K562 (cell line): ENCODE data around the gene ARHGAP15. TPM values are rescaled to one million over a fixed set of nuclear protein-coding genes. Genes with fewer than 3 reads are reported as not detected.

Source experiments
- ATAC-seq: fragments of 200-7000 bp; cut with Tn5 transposase; 3 replicates; pipeline ENCODE4 v1.9.1; 2020; ENCODE audit warnings: moderate library complexity
- BruUV-seq: library from RNA; stranded (reverse); fragments of 400-500 nt; replicated peaks from 2 replicates; lab custom pipeline; 2021; lab: Mats Ljungman, UMichigan
- CTCF ChIA-PET: fragments of 300-600 bp; formaldehyde crosslinking; extraction: SDS; loops from one replicate; lab custom pipeline; 2021; ENCODE audit warnings: low intra/inter-chr PET ratio; lab: Yijun Ruan, JAX
- POLR2A ChIA-PET: fragments of 300-600, 350-650 bp; sonication (Branson Sonifier 250); formaldehyde crosslinking; extraction: SDS; loops from one replicate; lab custom pipeline; 2021; ENCODE audit warnings: antibody characterized with exemption, inconsistent platforms; lab: Yijun Ruan, JAX
- DNase-seq, 4 experiments: peaks; one replicate each; pipeline versions ENCODE4 v3.0.0 to v3.0.0-alpha.2; 2011 to 2018; ENCODE audit warnings: low spot score in 3 of 4, mixed read lengths in 3 of 4; ENCODE audit errors: extremely low read depth in 1 of 4
- FAIRE-seq: peaks from 2 replicates; lab custom pipeline; 2011; peaks lifted over from hg19 to GRCh38; lab: Jason Lieb, UNC
- H2AFZ ChIP-seq: 2 replicates; pipeline ENCODE4 v1.6.0; 2011; ENCODE audit warnings: low read depth, low read length, control low read depth, inconsistent platforms
- H3K27ac ChIP-seq: fragments of 200-600 bp; 3 replicates; pipeline ENCODE4 v1.8.0; 2011; ENCODE audit warnings: low read depth, mild to moderate bottlenecking, control low read depth, inconsistent platforms, low read length, moderate library complexity, mixed read lengths; ENCODE audit errors: extremely low read depth
- H3K27me3 ChIP-seq, 2 experiments: fragments of 300-600 bp in 1 of 2; 2 replicates in 1 of 2; 3 replicates in 1 of 2; pipeline versions ENCODE4 v1.6.0 to v1.8.0; 2011; ENCODE audit warnings: inconsistent platforms in 2 of 2, low read length in 2 of 2, mild to moderate bottlenecking in 1 of 2, mixed read lengths in 1 of 2, moderate library complexity in 1 of 2; ENCODE audit not compliant: control insufficient read depth in 2 of 2, insufficient read depth in 2 of 2
- H3K36me3 ChIP-seq: fragments of 300-600 bp; 3 replicates; pipeline ENCODE4 v1.8.0; 2011; ENCODE audit warnings: mild to moderate bottlenecking, low read length, inconsistent platforms; ENCODE audit not compliant: control insufficient read depth, insufficient read depth
- H3K4me1 ChIP-seq, 2 experiments: fragments of 200-600 bp in 1 of 2; replicated peaks in 1 of 2; 2 replicates in 1 of 2; 3 replicates in 1 of 2; pipeline versions ENCODE4 v1.5.1 to v1.8.0; 2011; ENCODE audit warnings: inconsistent platforms in 2 of 2, low read length in 2 of 2, mild to moderate bottlenecking in 1 of 2, mixed read lengths in 1 of 2, moderate library complexity in 1 of 2; ENCODE audit not compliant: control insufficient read depth in 2 of 2, insufficient read depth in 2 of 2
- H3K4me2 ChIP-seq: 2 replicates; pipeline ENCODE4 v1.6.1; 2011; ENCODE audit warnings: low read length, control low read depth, inconsistent platforms, mixed read lengths; ENCODE audit not compliant: insufficient read depth
- H3K4me3 ChIP-seq: fragments of 200-600 bp; sonication (generic), shearing (Covaris generic); 2 replicates; pipeline ENCODE4 v1.5.1; 2016; ENCODE audit warnings: control low read depth, inconsistent platforms
- H3K79me2 ChIP-seq: fragments of 200-600 bp; 3 replicates; pipeline ENCODE4 v1.8.0; 2011; ENCODE audit warnings: low read length, inconsistent platforms; ENCODE audit not compliant: control insufficient read depth, insufficient read depth
- H3K9ac ChIP-seq, 2 experiments: 2 replicates each; pipeline versions ENCODE4 v1.6.0 to v1.6.1; 2011; ENCODE audit warnings: low read depth in 2 of 2, low read length in 2 of 2, control low read depth in 1 of 2, inconsistent platforms in 1 of 2, mild to moderate bottlenecking in 1 of 2, mixed read lengths in 1 of 2; ENCODE audit not compliant: insufficient read depth in 1 of 2
- H3K9me1 ChIP-seq: one replicate; pipeline ENCODE4 v1.6.0; 2011; ENCODE audit warnings: inconsistent platforms, mild to moderate bottlenecking, low read length, moderate library complexity; ENCODE audit not compliant: control insufficient read depth, insufficient read depth
- H3K9me3 ChIP-seq: replicated peaks from 2 replicates; pipeline ENCODE4 v1.5.1; 2011; ENCODE audit warnings: low read depth, low read length, inconsistent platforms; ENCODE audit not compliant: control insufficient read depth, insufficient read depth
- H4K20me1 ChIP-seq: replicated peaks from 2 replicates; pipeline ENCODE4 v1.6.1; 2011; ENCODE audit warnings: low read length, inconsistent platforms, mixed read lengths; ENCODE audit not compliant: control insufficient read depth, insufficient read depth
- GATAD2B ChIP-seq: fragments of 450-650 bp; IDR thresholded peaks from 2 replicates; pipeline ENCODE4 v1.6.1; 2017; ENCODE audit warnings: mild to moderate bottlenecking, borderline replicate concordance
- KAT8 ChIP-seq: fragments of 450-650 bp; IDR thresholded peaks from 2 replicates; pipeline ENCODE4 v1.6.1; 2016; ENCODE audit warnings: low read depth, mild to moderate bottlenecking
- RBM17 ChIP-seq: fragments of 200-400 bp; formaldehyde crosslinking; IDR thresholded peaks from 2 replicates; pipeline ENCODE4 v1.6.1; 2017; ENCODE audit warnings: low read depth, mild to moderate bottlenecking, low read length, borderline replicate concordance
- RHOXF2B ChIP-seq: fragments of 250-450 bp; sonication (Bioruptor Pico); conservative IDR thresholded peaks from 2 replicates; pipeline ENCODE4 v1.5.1; 2021
- SRF ChIP-seq, 2 experiments: fragments of 250-450, 450-650 bp in 1 of 2; sonication (Bioruptor Pico) in 1 of 2; sonication (generic) in 1 of 2; formaldehyde crosslinking; IDR thresholded peaks; 2 replicates each; pipeline versions ENCODE4 v1.5.0 to v1.5.1; 2020 to 2022; ENCODE audit warnings: mild to moderate bottlenecking in 1 of 2, missing genetic modification reagents in 1 of 2
- ZNF436 ChIP-seq: fragments of 250-450, 450-650 bp; sonication (Bioruptor Pico); formaldehyde crosslinking; IDR thresholded peaks from 2 replicates; pipeline ENCODE4 v1.7.0; 2020; ENCODE audit warnings: mild to moderate bottlenecking
- ZNF766 ChIP-seq: fragments of 200-800 bp; sonication (Bioruptor generic); conservative IDR thresholded peaks from 2 replicates; pipeline ENCODE4 v1.6.1; 2016; ENCODE audit warnings: missing genetic modification characterization, missing compliant biosample characterization
- in situ Hi-C: fragments of 300-500 bp; cut with MboI; formaldehyde crosslinking; loops from 4 replicates; pipeline ENCODE4 v1.15.0; 2018; ENCODE audit warnings: inconsistent platforms, mixed read lengths
- intact Hi-C: fragments of 100-400 bp; cut with micrococcal nuclease; formaldehyde crosslinking; loops from 2 replicates; pipeline ENCODE4 v1.14.2; 2022
- polyA plus RNA-seq, 8 experiments: library from polyadenylated mRNA; depleted of rRNA in 4 of 8; stranded (reverse) in 5 of 8; unstranded in 3 of 8; fragments of >200 nt; fragmentation: Nextera tagmentation in 2 of 8; fragmentation: Illumina TruSeq in 1 of 8; extraction: Ambion mirVana in 2 of 8; extraction: Trizol in 1 of 8; gene quantifications; 2 replicates each; pipeline versions ENCODE4 v1.2.1 to v1.2.3, GENCODE V29; 2011 to 2014; ENCODE audit warnings: inconsistent platforms in 1 of 8, missing spikeins in 1 of 8
- total RNA-seq, 7 experiments: library from RNA; depleted of rRNA in 6 of 7; stranded (reverse); fragments of >200 nt in 6 of 7; fragmentation: Illumina TruSeq in 2 of 7; extraction: Trizol in 2 of 7; gene quantifications; 2 replicates each; pipeline versions ENCODE4 v1.2.1 to v1.2.3, GENCODE V29; 2011 to 2021; ENCODE audit warnings: low replicate concordance in 1 of 7
- TF ChIP-seq, protein P1 (sequence below): fragments of 250-450 bp; sonication (Bioruptor Pico); IDR thresholded peaks from 2 replicates; pipeline ENCODE4 v1.4.0; 2020; ENCODE audit warnings: borderline replicate concordance
- TF ChIP-seq, protein P2 (sequence below): fragments of 450-650 bp; IDR thresholded peaks from 2 replicates; pipeline ENCODE4 v1.7.0; 2016; ENCODE audit warnings: borderline replicate concordance

The ARHGAP15 gene
- total and polyA plus RNA-seq, 9 of the 15 experiments (the other 6 are each of a cell fraction or from before 2014, with no cell fraction given) = 1.5 to 17.9 (median 7.9) TPM

DNA sequence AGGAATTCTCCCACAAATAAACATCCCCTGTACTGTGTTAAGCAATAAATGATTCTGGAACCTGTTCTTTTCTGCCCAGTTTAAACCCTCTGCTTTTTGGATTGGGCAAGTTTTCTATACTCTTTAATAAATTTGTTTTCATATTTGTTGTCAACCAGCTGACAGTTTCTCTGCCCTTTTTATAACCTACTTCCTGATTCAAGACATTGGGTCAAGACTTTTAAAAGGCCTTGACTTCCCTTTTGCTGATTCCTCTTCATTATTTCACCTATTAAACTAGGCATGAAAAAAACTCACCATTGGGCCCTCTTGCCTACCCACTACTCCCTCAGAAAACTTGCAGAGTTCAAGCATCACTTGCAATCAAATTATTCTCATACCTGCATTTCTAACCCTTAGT lies 459.5 kb downstream of the ARHGAP15 start:
- no peaks in the 10 kb centered on the region for H3K9me1 ChIP-seq
- no peak overlapping the region for H2AFZ ChIP-seq
- BruUV-seq = no TSS peak
- no peak for TF ChIP-seq RBM17
- no peak for TF ChIP-seq SRF (CRISPR knock-in tag; IDR thresholded peaks at IDR 0.05)
- no peak for TF ChIP-seq RHOXF2B
- no peak for TF ChIP-seq GATAD2B
- no peak for TF ChIP-seq ZNF766 (CRISPR knock-in tag)
- TF ChIP-seq, protein P1, sequence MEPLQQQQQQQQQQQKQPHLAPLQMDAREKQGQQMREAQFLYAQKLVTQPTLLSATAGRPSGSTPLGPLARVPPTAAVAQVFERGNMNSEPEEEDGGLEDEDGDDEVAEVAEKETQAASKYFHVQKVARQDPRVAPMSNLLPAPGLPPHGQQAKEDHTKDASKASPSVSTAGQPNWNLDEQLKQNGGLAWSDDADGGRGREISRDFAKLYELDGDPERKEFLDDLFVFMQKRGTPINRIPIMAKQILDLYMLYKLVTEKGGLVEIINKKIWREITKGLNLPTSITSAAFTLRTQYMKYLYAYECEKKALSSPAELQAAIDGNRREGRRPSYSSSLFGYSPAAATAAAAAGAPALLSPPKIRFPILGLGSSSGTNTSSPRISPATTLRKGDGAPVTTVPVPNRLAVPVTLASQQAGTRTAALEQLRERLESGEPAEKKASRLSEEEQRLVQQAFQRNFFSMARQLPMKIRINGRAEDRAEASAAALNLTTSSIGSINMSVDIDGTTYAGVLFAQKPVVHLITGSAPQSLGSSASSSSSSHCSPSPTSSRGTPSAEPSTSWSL (CRISPR knock-in tag) = no peak
- no peak for TF ChIP-seq ZNF436 (CRISPR knock-in tag)
- TF ChIP-seq, protein P2, sequence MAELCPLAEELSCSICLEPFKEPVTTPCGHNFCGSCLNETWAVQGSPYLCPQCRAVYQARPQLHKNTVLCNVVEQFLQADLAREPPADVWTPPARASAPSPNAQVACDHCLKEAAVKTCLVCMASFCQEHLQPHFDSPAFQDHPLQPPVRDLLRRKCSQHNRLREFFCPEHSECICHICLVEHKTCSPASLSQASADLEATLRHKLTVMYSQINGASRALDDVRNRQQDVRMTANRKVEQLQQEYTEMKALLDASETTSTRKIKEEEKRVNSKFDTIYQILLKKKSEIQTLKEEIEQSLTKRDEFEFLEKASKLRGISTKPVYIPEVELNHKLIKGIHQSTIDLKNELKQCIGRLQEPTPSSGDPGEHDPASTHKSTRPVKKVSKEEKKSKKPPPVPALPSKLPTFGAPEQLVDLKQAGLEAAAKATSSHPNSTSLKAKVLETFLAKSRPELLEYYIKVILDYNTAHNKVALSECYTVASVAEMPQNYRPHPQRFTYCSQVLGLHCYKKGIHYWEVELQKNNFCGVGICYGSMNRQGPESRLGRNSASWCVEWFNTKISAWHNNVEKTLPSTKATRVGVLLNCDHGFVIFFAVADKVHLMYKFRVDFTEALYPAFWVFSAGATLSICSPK = no peak
- TF ChIP-seq KAT8 = no peak
- intact Hi-C loops (no loop called here), in situ Hi-C loops (no loop called here)
- no peaks in the 10 kb centered on the region for H3K36me3 ChIP-seq
- H3K4me2 ChIP-seq = no peak overlapping the region
- H3K27ac ChIP-seq = no peak overlapping the region
- H3K9ac ChIP-seq = no peak overlapping the region
- FAIRE-seq (no peak), DNase-seq (no peak), ATAC-seq (no peak)
- ChIA-PET CTCF (no interaction called here), POLR2A (no interaction called here)
- no peaks in the 10 kb centered on the region for H4K20me1 ChIP-seq
- H3K9me3 ChIP-seq = no peaks in the 10 kb centered on the region
- H3K79me2 ChIP-seq = no peaks in the 10 kb centered on the region
- H3K4me3 ChIP-seq = no peak overlapping the region
- H3K4me1 ChIP-seq = no peaks in the 10 kb centered on the region
- H3K27me3 ChIP-seq = no peaks in the 10 kb centered on the region
